NCI-H1417 (cell line): Measurements from ENCODE around the gene HLF.

Experiments used
- DNase-seq, 3 experiments: peaks; one replicate each; lab custom pipeline; 2025; lab: John Stamatoyannopoulos, UW

The HLF gene

DNA sequence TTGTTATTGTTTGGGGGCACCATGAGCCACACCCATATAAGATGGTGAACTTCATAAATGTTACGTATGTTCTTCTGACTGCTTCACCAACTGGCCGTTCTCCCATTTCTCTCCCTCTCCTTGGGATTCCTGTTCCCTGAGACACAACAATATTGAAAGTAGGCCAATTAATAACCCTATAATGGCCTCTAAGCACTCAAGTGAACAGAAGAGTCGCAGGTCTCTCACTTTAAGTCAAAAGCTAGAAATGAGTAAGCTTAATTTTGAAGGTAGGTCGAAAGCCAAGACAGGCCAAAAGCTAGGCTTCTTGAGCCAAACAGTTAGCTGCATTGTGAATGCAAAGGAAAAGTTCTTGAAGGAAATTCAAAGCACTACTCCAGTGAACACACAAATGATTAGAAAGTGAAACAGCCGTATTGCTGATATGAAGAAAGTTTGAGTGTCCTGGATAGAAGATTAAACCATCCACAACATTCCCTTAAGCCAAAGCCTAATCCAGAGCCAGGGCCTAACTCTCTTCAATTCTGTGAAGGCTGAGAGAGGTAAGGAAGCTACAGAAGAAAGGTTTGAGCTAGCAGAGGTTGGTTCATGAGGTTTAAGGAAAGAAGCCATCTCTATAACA is 25.8 kb downstream of the HLF start:
- no peak for DNase-seq

GRCh38 chr17:55291114-55291507 is 26.4 kb downstream of the HLF start:
- no peak for DNase-seq

GRCh38 chr17:55292094-55292493 is 27.3 kb downstream of the HLF start:
- DNase-seq, result no peak

GRCh38 chr17:55294042-55294751 is 29.4 kb downstream of the HLF start:
- no peak for DNase-seq

DNA sequence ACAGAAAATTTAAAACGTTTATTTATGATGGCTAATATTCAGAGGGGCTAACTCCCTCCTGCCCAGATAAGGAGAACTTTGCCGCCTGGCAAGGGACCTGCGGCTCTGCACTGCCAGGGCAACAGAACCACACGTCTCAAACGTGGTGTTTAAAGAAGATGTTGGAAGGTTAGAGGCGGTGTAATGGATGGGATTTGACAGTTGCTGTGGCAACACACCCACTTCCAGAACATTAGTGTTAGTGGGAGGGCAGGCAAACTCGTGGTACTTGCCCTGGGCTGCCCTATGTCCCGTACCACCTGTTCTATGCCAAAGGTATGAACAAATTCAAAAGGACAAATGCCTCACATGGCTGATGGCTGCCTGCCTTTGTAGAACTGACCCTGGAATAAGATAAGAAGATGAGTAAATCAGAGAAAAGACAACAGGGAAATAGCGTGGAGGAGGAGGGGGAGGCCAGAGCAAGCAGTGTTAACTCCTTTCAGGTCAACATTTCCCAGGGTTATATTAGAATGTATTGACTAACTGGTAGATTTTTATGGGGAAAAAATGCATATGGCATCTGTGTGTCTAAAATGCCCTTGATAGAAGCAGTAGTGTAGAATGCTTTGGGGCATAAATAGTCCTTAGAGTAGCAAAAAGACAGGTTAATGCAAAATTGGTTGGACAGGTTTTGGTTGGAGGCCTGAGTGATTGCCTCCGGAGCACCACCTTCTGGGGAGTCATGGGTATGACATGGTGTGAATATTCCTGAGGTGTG is 30.8 kb downstream of the HLF start:
- DNase-seq, result peak; percentile 28 to 75 (median 45)

- DNase-seq, result no peak
Measured at GRCh38 chr17:55296171-55296695, 31.5 kb downstream of the HLF start.

DNA sequence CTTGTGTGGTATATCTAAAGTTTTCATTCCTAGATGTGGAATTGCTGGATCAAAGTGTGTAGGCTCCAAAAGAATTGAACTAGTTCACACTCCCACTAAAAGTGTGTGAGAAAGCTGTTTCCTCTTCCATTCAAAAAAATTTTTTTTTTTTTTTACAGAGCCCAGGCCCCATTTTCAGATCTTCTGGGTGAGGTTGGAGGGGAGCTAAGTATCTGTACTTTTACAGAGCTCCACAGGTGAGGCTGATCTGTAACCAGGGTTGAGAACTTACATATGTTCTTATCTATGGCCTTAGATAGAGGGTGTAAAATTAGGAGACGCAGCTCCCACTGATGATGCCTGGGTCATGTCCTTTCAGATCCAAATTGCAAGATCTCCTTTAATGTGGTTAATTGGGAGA is 31.9 kb downstream of the HLF start:
- DNase-seq, result no peak

DNA sequence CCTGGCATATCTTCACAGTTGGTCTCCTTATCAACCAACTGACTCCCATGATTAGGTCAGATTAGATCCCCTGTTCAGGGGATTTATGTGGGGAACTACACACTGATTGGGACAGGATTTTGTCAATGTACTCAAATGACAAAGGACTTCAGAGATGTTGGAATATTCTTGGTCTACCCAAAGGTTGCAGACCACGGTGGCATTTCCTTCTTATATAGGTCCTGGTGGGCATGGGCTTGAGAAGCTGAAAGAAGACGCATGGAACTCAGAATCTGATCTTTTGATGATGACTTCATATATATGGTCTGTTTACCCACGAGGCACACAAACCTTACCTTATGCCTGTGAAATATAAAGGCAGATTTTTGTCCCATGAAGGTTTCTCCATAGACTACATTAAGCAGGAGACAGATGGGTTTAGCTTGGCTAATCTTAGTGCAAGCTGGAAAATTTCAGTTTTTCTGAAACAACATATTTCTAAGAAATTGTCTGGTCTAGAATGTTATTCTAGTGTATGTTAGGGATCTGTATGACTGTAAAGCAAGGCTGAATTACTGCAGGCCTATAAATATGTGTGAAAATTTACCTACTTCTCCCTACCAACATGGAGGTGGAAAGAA is 33.5 kb downstream of the HLF start:
- DNase-seq, result no peak

GRCh38 chr17:55299162-55299838 is 34.5 kb downstream of the HLF start:
- DNase-seq, result no peak

DNA sequence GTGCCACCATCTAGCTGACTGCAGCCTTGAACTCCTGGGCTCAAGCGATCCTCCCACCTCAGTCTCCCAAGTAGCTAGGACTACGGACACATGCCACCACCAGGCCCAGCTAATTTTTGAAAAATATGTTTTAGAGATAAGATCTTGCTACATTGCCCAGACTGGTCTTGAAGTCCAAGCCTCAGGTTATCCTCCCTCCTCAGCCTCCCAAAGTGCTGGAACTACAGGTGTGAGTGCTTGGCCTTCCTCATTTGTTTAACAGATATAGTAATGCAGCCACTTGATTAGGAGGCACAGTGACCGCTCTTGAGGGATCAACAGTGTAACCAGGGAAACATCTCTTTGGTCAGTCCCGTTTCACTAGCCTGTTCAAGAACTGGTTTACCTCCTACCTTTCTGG is 35.1 kb downstream of the HLF start:
- no peak for DNase-seq

- no peak for DNase-seq
Measured at GRCh38 chr17:55300479-55301290, 35.9 kb downstream of the HLF start.

GRCh38 chr17:55301521-55302406 is 37.0 kb downstream of the HLF start:
- DNase-seq, result peak in 1 of 3 experiments; percentile 8

DNA sequence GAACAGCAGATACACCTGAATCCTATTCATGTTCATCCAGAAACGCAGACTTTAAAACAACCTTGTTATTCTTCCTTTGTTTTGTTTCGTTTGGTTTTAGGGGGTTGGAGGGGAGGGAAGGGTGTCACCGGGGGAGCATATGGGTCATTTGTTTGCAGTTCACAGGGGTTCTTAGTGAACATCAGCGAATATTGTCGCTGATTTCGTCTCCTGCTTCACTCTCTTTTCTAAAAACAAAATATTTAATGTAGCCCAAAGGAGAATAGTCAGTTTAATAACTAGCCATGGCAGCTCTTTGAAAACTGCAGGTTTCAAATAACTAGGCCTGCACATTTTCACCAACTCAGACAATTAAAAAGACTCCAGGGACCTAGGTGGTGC is 37.6 kb downstream of the HLF start:
- DNase-seq, result no peak

DNA sequence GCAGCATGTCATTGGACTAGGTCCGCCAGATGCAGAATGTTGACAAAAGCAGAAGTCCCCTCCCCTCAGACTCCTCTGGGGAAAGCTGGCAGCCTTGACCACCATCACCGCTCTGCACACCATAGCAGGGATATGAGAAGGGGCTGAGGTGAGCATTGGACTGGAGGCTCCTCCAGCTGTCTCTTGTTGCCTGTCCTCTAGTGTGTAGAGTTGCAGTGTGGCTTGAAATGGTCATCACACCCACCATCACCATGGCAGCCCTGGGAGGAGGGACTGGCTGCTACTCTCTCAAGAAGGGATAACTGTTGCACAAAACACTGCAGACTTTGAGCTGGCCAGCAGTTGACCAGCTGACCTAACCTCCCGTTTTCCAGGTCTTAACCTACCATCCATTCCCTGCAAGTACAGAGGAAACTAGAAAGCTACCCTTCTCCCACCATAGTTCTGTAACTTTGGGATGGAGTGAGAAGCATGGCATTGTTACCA is 38.3 kb downstream of the HLF start:
- no peak for DNase-seq

DNA sequence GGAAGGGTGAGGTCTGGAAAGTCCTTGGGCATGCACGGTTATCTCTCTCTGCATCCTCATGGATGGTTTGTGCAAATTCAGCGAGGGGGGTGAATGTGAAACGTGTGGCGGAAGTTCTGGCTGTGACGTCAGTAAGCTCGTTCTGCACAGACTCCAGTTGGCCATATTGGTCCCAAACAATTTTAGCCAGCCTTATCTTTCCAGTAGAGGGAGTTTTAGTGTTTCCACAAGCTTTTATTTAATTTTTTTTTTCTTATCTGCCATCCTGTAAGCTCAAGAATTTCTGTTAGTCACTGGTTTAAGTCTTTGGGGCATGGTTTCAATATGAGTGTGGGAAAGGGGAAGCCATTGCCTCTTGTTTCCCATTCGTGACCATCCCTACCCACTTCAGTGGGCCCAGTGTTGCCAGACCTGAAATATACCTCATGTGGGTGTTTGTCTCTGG is 39.0 kb downstream of the HLF start:
- no peak for DNase-seq

GRCh38 chr17:55304171-55304859 is 39.6 kb downstream of the HLF start:
- no peak for DNase-seq

DNA sequence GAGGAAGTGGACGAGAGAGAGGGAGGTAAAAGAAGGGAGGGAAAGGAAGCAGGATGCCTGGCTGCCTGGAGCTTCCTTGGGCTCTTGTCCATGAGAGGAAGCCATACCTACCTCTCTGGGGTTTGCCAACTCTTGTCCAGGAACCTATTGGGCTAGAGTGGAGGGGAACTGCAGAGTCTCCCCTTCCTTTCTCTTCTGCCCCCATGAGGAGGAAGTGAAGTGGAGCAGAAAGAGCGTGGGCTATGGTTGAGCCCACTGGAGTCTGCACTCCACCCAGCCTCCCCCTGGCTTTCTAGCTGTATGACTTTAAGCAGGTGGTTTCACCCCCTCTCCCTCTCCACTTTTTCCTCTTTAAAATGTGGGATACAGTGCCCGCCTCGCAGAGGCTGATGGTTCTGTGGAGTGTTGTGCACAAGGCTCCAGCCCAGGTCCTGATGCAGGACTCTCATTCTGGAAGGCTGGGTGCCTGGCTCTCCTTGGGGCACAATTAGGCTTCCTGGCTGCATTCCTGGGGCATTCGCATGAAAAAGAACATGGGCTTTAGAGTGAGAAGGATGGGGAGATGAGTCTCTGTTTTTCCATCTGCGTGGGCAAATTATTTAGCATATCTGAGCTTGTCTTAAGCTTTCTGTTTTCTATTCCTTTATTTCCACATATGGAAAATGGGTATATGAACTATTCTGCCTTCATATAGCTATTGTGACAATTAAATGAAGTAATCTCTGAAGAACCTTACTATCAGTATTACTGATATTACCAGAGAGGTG is 40.7 kb downstream of the HLF start:
- no peak for DNase-seq

DNA sequence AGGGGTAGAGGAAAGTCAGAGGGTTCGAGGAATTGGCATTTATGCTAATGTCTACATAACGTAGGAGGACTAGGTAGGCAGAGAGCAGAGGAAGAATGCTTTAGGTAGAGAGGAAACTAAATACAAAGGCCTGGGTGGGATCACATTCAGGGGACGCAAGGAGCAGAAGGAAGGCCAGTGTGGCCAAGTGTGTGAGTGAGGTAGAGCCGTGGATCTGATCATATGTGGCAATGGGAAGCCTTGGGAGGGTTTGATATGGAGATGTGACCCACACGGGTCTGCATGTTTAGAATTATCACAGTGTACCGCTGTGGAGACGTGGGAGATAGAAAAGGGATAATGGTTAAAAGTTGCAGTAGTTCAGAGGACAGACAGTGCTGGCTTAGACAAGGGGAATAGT is 43.1 kb downstream of the HLF start:
- no peak for DNase-seq
